Brain microvascular endothelial cell (primary cell): ENCODE data around the gene SUSD6.

ENCODE experiments used
- DNase-seq: peaks from one replicate; pipeline ENCODE4 v3.0.0-alpha.2; 2020
- H3K27ac ChIP-seq: fragments of 250-450 bp; sonication (Bioruptor Pico); 2 replicates; pipeline ENCODE4 v1.5.1; 2020; ENCODE audit warnings: mild to moderate bottlenecking, moderate library complexity
- H3K27me3 ChIP-seq: fragments of 250-450 bp; sonication (Bioruptor Pico); replicated peaks from 2 replicates; pipeline ENCODE4 v1.5.1; 2020; ENCODE audit warnings: mild to moderate bottlenecking
- H3K36me3 ChIP-seq: fragments of 250-450 bp; sonication (Bioruptor Pico); replicated peaks from 2 replicates; pipeline ENCODE4 v1.5.1; 2020; ENCODE audit warnings: mild to moderate bottlenecking
- H3K4me3 ChIP-seq: 2 replicates; pipeline ENCODE4 v1.5.1; 2011; ENCODE audit warnings: low read depth, mild to moderate bottlenecking, control low read depth, low read length, moderate library complexity
- CTCF ChIP-seq: IDR thresholded peaks from 2 replicates; pipeline ENCODE4 v1.5.1; 2011; ENCODE audit warnings: low read depth, mild to moderate bottlenecking, moderate library complexity, low read length, control low read depth, inconsistent platforms; ENCODE audit errors: missing control alignments
- in situ Hi-C: cut with HindIII; loops from 2 replicates; pipeline ENCODE4 v1.10.0; 2017; ENCODE audit warnings: low sequenced_read_pairs, low pct_ligation_motif_present

The SUSD6 gene

GRCh38 chr14:69741055-69741454 lies 129.7 kb downstream of the SUSD6 start:
- no peak overlapping the region for H3K27ac ChIP-seq
- TF ChIP-seq CTCF = no peak
- in situ Hi-C loops = no loop called here
- H3K36me3 ChIP-seq = no peaks in the 10 kb centered on the region
- H3K4me3 ChIP-seq = no peak overlapping the region
- no peak for DNase-seq
- no peaks in the 10 kb centered on the region for H3K27me3 ChIP-seq

GRCh38 chr14:69749956-69750355 lies 138.6 kb downstream of the SUSD6 start:
- no peak overlapping the region for H3K27ac ChIP-seq
- no peak for DNase-seq

GRCh38 chr14:69750495-69750894 lies 139.1 kb downstream of the SUSD6 start:
- no peak overlapping the region for H3K4me3 ChIP-seq
- no peaks in the 10 kb centered on the region for H3K27me3 ChIP-seq
- no peaks in the 10 kb centered on the region for H3K36me3 ChIP-seq
- TF ChIP-seq CTCF = no peak
- no peak overlapping the region for H3K27ac ChIP-seq
- no peak for DNase-seq
- in situ Hi-C loops = no loop called here

More at GRCh38 chr14:69749956-69750355, 138.6 kb downstream of the SUSD6 start:
- no peaks in the 10 kb centered on the region for H3K27me3 ChIP-seq
- H3K4me3 ChIP-seq = no peak overlapping the region
- H3K36me3 ChIP-seq = no peaks in the 10 kb centered on the region
- in situ Hi-C loops = no loop called here
- TF ChIP-seq CTCF = no peak

GRCh38 chr14:69752773-69753172 lies 141.4 kb downstream of the SUSD6 start:
- in situ Hi-C loops = no loop called here
- no peaks in the 10 kb centered on the region for H3K36me3 ChIP-seq
- DNase-seq = no peak
- no peak overlapping the region for H3K27ac ChIP-seq
- no peak for TF ChIP-seq CTCF
- no peak overlapping the region for H3K4me3 ChIP-seq
- no peaks in the 10 kb centered on the region for H3K27me3 ChIP-seq

GRCh38 chr14:69753860-69754259 lies 142.5 kb downstream of the SUSD6 start:
- Histone ChIP-seq H3K27me3 (no peaks in the 10 kb centered on the region), H3K4me3 (no peak overlapping the region), H3K36me3 (no peaks in the 10 kb centered on the region), H3K27ac (no peak overlapping the region)
- DNase-seq = no peak
- in situ Hi-C loops = no loop called here
- no peak for TF ChIP-seq CTCF

- DNase-seq = no peak
- Histone ChIP-seq H3K27ac (no peak overlapping the region), H3K36me3 (no peaks in the 10 kb centered on the region), H3K4me3 (no peak overlapping the region), H3K27me3 (no peaks in the 10 kb centered on the region)
- TF ChIP-seq CTCF = no peak
- in situ Hi-C loops = no loop called here
Observed at GRCh38 chr14:69754487-69754886, 143.1 kb downstream of the SUSD6 start.
